NCI-H1417 (cell line): Measurements from ENCODE around the gene ARMH3.
"Not testable (repeated sequence)": the region's sequence is repeated elsewhere in the genome, so short reads cannot be mapped to it uniquely, and the experiment has no call there.

Source experiments
- DNase-seq, 3 experiments: peaks; one replicate each; lab custom pipeline; 2025; lab: John Stamatoyannopoulos, UW

ARMH3 gene

DNA sequence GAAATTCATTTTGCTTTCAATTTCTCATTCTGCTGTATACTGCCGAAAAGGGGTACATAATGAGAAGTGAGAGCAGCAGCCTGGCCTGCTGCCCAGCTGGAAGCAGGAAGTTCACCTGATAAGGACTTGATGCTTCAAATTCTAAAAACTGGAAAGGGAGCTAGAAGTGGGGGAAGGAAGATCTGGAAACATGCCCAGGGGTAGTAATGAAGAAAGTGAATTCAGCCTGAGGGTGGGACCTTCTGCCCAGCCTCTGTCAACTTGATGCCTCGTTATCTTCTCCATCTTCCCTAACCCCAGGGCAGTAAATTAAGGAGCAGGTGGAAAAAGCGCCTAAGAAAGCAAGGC lies 69.4 kb downstream of the ARMH3 start:
- DNase-seq: peak in 2 of 3 experiments; percentile 1 to 6

DNA sequence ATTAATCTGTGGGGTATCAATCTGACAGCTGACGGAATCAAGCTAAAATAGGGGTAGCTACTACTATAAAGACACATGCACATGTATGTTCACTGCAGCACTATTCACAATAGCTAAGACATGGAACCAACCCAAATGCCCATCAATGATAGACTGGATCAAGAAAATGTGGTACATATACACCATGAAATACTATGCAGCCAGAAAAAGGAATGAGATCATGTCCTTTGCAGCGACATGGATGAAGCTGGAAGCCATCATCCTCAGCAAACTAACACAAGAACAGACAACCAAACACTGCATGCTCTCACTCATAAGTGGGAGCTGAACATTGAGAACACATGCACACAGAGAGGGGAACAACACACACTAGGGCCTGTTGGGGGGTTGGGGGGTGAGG lies 75.3 kb downstream of the ARMH3 start:
- DNase-seq: not testable (repeated sequence)

DNA sequence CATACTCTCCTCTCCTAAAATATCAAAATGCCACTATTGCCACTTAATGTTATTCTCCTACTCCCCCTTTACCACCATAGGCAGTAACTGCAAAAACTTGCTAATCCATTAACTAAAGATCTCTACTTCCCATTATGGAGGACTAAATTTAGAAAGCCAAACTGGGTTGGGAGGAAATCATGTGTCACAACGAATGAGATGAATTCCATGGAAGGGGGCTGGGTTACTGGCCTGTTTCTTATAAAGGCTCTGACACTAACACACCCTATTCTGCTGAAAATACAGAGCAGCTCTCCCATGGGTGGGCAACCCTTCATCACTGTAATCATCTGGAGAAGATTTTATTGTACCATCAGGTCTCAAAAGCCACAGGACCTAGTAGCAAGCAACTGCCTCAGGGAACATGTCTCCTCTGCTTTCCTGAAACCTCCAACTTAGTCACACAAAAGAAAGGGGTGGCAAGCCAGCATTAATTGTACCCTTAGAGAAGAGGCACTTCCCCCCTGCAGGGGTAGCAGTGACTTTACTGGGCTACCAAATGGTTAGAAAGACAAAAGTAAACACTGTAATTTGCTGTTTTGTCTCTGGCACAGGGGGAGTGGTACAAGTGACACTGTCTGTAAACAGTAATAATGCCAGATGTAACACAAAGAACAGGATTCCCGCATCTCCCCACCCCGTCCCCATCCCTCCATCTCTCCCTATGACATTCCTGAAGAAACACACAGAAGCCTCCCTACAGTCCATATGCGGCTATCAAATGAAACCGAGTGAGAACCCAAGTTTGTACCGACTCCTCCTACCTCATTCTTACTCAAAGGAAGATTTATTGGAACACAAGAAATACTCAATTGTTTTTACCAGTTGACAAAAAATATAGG lies 81.6 kb downstream of the ARMH3 start:
- DNase-seq: peak in 2 of 3 experiments; percentile 81 to 95

DNA sequence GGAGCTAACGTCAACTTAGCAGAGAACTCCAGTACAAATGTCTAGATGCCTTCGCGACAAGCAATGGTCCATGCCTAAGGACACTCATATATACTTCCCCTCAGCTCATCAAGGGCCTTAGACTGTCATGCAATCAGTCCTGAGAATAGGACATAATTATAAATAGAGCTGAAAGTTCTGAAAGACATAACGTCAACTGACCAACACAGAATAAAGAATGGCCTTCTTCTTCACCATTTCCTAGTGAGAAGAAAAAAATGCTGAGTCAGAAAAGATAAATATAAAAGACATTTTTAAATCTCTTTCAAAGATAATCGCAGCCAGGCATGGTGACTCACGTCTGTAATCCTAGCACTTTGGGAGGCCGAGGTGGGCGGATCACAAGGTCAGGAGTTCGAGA lies 83.2 kb downstream of the ARMH3 start:
- peak in 1 of 3 experiments; percentile 10 for DNase-seq

DNA sequence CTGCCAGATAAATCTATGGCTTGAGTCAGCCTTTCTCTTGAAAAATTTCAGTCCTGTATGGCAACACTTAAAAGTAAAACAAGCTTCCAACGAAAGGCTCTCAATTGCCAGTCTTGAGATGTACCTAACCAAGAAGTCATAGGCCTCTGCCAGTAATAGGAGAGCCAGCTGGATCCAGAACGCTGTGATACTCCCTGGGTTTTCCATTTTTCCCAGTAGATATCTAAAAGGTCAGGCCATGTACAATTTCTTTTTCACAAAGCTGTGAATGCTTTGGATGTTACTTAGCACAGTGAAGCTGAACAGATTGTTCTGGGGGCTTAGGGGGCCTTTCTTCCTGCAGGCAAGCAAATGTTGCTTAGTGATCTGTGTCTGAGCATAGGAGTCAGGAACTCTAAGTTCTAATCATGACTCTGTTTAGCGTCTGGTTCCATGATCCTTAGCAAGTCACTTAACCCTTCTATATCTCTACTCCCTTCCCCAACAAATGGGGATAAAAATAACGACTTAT lies 86.5 kb downstream of the ARMH3 start:
- no peak for DNase-seq

DNA sequence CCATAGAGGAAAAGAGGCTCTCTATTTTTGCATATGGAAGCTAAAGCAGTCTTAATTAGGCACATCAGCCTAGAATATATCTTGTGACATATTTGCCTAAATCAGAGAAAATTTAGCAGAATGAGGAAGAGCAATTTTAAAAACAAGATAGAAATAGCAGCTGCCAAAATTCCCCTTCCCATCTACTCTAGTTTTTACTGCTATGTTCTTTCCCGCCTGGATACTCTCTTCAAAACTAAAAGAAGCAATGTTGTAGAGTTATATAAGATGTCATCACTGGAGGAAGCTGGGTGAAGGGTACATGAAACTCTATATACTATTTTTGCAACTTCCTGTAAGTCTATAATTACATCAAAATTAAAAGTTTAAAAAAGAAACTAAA lies 87.0 kb downstream of the ARMH3 start:
- no peak for DNase-seq

DNA sequence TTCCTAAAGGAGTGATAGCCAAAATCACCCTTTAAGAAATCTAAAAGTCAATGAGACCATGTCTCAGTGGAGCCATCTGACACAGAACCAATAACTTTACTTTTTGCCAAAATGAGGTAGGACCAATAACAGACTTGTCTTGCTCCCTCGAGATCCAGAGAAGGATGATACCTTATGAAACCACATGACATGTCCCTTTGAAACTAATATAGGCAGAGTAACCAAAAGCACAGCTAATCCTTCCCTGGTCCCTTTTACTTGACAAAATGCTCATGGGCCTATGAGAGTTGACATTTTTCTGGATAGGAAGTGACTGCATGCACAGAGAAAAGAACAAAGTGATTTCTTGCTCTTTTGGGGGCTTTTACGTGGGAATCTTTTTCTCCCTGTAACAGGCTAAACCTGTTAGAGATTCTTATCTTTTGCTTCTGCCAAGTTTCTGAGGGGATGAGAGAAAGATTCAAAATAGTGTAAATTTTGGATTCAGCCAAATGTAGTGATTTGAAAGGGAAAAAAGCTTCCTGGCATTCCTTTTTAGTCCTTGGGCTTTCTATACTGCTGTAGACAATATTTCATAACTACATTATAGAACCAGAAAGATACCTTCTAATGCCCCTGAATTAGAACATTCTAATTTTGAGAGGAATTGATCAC lies 87.6 kb downstream of the ARMH3 start:
- no peak for DNase-seq

DNA sequence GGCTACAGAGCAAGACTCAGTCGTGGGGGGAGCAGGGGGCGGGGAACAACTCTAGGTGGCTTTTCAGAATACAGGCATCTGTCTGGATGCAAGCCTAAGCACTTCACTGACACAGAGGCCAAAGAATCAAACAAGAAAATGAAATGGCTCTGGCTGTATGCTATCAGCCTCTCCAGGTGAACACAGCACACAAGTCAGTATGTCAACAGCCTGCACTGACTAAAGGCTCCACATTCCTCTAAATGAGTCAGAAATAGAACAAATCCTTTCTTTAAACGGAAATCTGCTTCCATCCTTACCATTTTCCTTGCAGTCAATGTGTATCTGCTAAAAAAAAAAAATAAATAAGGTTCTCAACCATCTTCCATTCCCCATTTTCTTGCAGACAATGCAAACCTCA lies 88.3 kb downstream of the ARMH3 start:
- DNase-seq: no peak

DNA sequence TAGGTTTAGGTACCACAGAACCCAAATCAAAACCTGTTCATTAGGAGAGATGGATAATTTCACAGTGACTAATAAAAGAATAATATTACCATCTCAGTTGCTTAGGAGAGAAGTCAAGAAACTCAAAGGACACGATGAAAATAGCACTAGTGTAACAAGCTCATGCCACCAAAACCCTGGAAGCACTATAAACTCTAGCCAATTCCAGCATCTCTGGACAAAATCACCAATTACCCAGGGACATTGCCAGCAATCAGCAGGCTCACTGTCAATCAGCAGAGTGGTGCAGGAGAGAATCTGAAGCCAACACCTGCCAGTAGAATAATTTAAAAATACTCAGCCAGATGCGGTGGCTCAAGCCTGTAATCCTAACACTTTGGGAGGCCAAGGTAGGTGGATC lies 88.9 kb downstream of the ARMH3 start:
- no peak for DNase-seq

DNA sequence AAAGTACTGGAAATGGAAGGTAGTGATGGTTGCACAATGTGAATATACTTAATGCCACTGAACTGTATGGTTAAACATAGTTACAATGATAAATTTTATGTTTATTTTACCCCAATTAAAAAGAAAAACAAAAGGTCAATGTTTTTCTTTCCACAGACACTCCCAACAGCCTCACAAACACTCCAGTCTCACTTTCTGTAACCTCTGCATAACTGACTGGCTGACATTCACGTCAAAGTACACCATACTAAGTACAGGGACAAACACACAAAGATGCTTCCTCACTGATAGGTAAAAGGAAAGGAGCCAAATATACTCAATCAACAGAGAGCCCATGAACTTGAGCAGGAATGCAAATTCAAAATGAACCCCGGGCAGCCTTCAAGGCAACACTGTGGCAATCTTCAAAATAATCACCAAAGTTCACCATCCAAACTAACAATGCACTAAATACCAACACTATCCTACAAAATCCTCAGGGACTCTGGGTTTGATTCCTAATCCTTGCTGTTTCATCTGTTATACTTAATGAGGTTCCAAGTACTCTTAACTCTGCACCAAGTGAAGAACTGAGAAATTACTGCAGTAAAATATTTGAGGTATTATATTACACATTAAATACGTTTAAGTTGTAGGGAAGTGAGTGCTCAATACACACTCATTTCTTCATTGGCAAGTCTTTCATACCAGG lies 90.8 kb downstream of the ARMH3 start:
- DNase-seq: no peak

DNA sequence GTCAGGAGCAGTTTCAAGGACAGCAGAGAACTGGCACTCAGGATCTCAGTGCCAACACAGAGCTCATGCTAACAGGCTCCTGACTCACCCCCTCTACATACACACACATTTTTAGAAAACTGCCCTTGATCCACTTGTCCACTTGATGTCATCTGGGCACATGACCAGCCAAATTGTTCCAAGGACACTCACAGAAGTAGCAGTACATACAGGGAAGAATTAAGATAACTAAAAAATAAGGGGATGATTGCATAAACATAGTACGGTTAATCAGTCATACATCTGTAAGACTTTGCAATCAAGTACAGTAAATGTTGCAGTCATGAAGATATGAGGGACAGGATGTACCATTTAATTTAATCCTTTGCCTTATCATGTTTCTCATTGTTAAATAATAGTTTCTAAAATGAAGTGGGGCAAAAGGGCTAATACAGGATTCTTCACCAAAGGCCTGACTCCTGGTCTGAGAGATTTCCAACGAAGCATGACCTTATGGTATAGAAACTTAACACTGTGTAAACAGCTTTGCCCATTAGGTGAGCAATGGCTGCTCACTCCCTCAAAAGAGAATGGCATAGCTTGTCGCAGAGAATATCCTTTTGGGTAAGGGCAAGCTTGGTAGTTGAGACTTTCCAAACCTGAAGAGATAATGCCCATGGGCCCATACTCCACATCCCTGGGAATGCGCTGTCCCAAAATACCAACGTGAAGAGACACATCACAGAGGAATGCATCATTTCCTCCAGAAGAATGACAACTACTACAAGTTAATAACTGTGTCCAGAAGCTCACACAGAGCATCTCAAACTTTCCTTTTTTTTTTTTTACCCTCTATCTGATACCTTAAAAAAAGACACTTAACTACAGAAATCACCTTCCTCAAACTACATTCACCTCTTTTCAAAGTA lies 94.1 kb downstream of the ARMH3 start:
- peak; percentile 8 to 65 (median 55) for DNase-seq

DNA sequence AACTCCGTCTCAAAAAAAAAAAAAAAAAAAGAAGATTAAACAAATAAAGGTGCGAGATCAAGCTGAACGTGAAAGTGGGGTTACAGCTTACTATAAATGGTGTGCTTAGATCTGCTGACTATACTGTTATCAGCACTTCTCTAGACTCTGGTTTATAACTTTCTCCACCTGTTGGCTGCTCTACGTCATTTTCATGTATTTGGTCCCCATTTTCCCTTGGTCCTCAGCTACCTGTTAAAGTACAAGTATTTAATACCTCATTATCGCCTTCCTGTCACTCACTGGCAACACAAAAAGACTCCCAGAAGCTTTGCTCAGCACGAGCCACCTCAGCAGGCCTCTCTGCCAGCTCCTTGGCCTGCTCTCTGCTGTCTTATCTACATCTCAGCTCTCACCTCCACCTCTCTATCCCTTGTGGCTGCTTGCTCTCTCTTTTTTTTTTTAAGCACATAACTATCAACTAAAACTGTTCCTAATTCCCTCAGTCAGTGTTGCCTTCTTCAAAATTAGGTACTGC lies 95.0 kb downstream of the ARMH3 start:
- DNase-seq: no peak

DNA sequence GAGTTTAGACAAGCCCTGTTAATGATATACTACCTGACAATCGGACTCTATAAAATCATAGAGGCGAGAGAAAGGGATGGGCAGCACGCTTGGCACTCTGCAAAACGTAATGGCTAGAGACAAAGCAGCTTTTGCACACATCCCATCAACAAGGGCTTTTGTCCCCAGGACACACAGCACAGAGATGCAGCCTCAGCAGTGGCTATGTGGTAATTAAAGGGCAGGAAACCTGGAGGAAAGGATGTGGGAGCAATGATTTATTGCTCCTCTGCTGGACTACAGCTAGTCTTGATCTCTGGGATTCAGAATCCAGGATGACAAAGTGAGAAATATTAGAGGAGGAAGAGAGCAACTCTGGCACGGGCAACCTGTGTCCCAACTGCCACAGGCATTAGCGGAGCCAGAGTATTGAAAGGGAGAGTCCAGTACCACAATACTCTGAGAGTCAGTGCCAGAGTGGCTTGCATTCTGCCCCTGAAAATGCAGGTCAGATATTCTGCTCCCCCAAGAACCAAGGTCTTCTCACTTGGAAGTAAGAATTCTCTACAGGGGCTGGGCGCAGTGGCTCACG lies 96.5 kb downstream of the ARMH3 start:
- DNase-seq: peak; percentile 9 to 86 (median 57)

DNA sequence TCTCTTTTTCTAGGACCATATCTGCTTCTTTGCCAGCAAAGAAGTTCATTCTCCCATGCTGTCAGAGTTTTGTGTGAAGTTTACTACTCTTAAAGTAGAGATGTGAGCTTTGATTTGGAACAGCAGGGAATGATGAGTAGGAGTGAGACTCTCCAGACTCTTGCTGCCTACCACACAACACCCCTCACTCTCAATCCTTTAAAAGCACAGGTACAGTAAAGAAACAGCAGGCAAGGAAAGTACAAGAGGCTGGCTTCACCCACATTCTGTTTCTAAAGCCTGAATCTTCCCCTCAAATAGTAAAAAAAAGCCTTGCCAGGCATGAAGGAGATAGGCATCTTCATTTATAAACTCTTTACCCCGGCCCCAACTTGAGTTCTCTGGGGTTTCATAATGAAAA lies 97.3 kb downstream of the ARMH3 start:
- no peak for DNase-seq

DNA sequence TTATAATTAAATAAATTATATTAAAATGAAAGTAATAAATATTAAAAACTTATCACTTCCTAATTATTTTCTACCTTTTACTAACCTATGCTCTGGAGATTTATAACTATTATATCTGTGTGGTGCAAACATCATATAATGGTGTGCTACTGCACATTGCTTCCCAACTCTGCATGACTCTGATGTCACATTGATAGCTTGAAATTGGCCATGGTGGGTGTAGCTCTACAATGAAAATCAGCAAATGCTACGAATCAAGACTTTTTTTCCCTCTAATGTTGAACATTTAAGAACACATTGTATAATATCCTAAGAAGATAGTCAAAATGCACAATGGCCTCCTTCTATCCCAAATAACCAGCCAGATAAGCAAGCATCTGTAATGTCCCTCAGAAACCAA lies 99.1 kb downstream of the ARMH3 start:
- no peak for DNase-seq

DNA sequence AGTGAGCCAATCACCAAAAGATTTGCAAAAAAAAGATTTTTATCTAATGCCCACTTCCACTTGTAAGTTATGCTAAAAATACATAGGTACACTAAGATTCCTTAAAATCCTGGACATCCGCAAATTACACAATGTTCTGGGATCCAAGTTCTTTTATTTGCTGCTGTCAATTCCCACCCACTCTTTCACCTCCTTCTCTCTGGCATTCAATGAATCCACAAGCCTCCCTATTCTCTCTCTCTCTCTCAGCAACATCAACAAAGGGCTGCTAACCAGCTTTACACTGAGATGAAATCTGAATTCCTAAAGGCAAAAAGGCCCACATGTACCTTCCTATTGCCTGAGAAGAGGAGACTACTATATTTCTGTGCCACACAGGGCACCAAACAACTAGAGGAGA lies 99.9 kb downstream of the ARMH3 start:
- DNase-seq: no peak

DNA sequence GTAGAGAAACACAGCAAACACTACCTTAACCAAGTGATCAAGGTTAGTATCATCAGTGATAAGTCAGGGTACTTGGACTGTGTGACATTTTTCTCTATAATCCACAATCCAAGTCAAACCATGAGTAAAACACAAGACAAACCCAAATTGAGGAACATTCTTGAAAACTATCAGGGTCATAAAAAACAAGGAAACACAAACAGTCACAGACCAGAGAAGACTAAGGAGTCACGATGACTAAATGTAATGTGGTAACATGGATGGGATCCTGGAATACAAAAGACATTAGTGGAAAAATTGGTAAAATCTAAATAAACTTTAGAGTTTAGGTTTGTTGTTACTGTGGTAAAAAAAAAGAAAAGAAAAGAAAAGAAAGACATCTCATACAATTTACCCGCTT lies 103.8 kb downstream of the ARMH3 start:
- no peak for DNase-seq

DNA sequence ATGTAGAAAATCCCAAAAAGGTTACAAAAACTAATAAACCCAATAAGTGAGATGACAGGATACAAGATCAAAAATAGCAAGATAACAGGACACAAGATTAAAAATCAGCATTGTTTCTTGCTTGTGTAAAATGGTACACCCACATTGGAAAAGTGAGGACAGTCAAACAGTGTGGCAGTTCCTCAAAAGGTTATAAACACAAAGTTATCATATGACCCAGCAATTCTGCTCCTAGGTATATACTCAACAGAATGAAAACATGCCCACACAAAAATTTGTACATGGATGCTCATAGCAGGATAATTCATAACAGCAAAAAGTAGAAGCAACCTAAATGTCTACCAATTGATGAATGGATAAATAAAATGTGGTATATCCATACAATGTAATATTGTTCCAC lies 105.8 kb downstream of the ARMH3 start:
- DNase-seq: no peak

DNA sequence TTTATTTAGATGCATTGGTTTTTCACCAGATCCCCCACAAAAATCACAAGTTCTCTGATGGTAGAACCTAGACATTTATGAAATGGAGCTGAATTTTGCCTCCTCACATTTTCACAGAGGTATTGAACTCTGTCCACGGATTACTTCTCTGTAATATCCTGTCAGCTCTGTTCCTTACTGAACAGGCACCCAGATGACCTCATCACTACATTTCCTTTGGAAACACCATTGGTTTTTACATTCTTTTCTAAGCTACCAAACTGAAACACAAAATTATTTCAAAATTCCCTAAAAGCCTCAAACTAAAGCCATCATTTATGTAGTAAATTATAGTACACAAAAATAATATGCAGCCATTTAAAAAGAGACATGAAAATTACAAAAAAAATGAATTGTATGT lies 114.1 kb downstream of the ARMH3 start:
- no peak for DNase-seq

DNA sequence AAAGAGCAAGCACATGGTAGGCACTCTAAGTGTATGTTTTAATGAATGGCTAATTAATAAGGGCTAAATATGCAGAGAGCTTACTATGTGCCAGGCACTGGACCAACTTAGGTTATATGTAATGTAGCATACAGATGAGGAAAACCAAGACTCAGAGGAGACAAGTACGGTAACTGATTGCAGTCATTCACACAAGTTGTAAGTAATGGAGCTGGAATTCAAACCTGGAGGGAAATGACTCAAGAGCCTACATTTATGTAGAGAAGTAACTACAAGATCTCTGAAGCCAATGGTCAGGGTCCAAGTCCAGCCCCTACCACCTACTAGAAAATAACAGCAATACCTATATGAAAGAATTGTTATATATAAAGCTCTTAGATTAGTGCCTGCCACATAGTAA lies 115.1 kb downstream of the ARMH3 start:
- no peak for DNase-seq

DNA sequence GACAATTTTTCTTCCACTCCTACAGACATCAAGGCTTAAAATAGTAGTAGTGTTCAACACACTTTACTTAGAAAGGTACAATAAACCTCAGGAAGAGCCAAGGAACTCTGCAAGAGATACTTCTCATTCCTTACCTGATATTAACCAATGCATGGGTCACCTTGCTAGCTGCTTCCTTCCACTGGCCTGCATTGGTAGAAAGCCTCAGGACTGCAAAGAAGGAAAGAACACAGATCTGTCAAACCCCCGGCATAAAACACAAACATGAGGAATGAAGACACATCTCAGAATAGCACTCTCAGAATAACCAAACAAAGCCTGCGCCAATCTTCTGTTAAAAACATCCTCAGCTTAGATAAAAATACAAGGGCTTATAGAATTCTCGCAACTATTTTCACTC lies 116.2 kb downstream of the ARMH3 start:
- DNase-seq: no peak
